WTC11 (cell line): ENCODE data around the gene GAK. TPM values are rescaled to one million over a fixed set of nuclear protein-coding genes. Genes with fewer than 3 reads are reported as not detected.
A peak's percentile ranks its signal among the peaks of the same experiment; 100 is the strongest.
"Not testable (repeated sequence)": the region's sequence is repeated elsewhere in the genome, so short reads cannot be mapped to it uniquely, and the experiment has no call there.

ENCODE experiments used
- ATAC-seq: fragments of 200-7000 bp; cut with Tn5 transposase; 2 replicates; pipeline ENCODE4 v1.10.0; 2021; ENCODE audit warnings: mild to moderate bottlenecking, moderate library complexity
- CTCF ChIA-PET: fragments of 300-600 bp; sonication (Branson Sonifier 250); formaldehyde crosslinking; loops from one replicate; lab custom pipeline; 2021; ENCODE audit warnings: antibody characterized with exemption; lab: Charles Lee
- POLR2A ChIA-PET: fragments of 350-600 bp; sonication (Branson Sonifier 250); formaldehyde crosslinking; loops from one replicate; lab custom pipeline; 2021; ENCODE audit warnings: antibody characterized with exemption; lab: Charles Lee
- DNase-seq: peaks from one replicate; pipeline ENCODE4 v3.0.0; 2021; ENCODE audit warnings: low spot score
- H3K27ac Mint-ChIP-seq: 2 replicates; pipeline ENCODE4 v1.8.0; 2021; ENCODE audit warnings: mixed read lengths
- H3K27me3 Mint-ChIP-seq: 2 replicates; pipeline ENCODE4 v1.8.0; 2021; ENCODE audit warnings: low read depth, mild to moderate bottlenecking, moderate library complexity, mixed read lengths
- H3K36me3 Mint-ChIP-seq: 2 replicates; pipeline ENCODE4 v1.8.0; 2021; ENCODE audit warnings: mixed read lengths
- H3K4me1 Mint-ChIP-seq: 2 replicates; pipeline ENCODE4 v1.8.0; 2022; ENCODE audit warnings: mixed read lengths
- H3K4me3 Mint-ChIP-seq: 2 replicates; pipeline ENCODE4 v1.8.0; 2021; ENCODE audit warnings: mild to moderate bottlenecking, moderate library complexity, mixed read lengths
- H3K9me3 Mint-ChIP-seq: 2 replicates; pipeline ENCODE4 v1.8.0; 2021; ENCODE audit warnings: mixed read lengths
- CBFB ChIP-seq: sonication (generic); formaldehyde crosslinking; IDR thresholded peaks from 2 replicates; pipeline ENCODE4 v1.8.1; 2022; ENCODE audit warnings: mild to moderate bottlenecking, low read depth, missing genetic modification reagents
- CREB1 ChIP-seq: sonication (generic); formaldehyde crosslinking; IDR thresholded peaks from 2 replicates; pipeline ENCODE4 v1.8.0; 2023; ENCODE audit warnings: mild to moderate bottlenecking, missing genetic modification reagents
- ETV6 ChIP-seq: sonication (generic); formaldehyde crosslinking; IDR thresholded peaks from 2 replicates; pipeline ENCODE4 v1.8.1; 2022; ENCODE audit warnings: mild to moderate bottlenecking, missing genetic modification reagents
- FOXP4 ChIP-seq: sonication (generic); formaldehyde crosslinking; IDR thresholded peaks from 2 replicates; pipeline ENCODE4 v1.8.0; 2022; ENCODE audit warnings: mild to moderate bottlenecking, missing genetic modification reagents
- PRRX2 ChIP-seq: fragments of 250-450 bp; sonication (Bioruptor Pico); IDR thresholded peaks from 2 replicates; pipeline ENCODE4 v1.8.0; 2021; ENCODE audit warnings: mild to moderate bottlenecking
- RELA ChIP-seq: sonication (generic); formaldehyde crosslinking; IDR thresholded peaks from 2 replicates; pipeline ENCODE4 v1.8.1; 2022; ENCODE audit warnings: missing genetic modification reagents, mild to moderate bottlenecking, borderline replicate concordance
- SMAD3 ChIP-seq: sonication (generic); formaldehyde crosslinking; IDR thresholded peaks from 2 replicates; pipeline ENCODE4 v1.8.0; 2022; ENCODE audit warnings: missing genetic modification reagents, mild to moderate bottlenecking, borderline replicate concordance
- STAT6 ChIP-seq: sonication (generic); formaldehyde crosslinking; conservative IDR thresholded peaks from 2 replicates; pipeline ENCODE4 v1.8.1; 2023; ENCODE audit warnings: mild to moderate bottlenecking, low read depth, missing genetic modification reagents, moderate library complexity
- TP53 ChIP-seq: sonication (generic); formaldehyde crosslinking; IDR thresholded peaks from 2 replicates; pipeline ENCODE4 v1.8.1; 2023; ENCODE audit warnings: mild to moderate bottlenecking, missing genetic modification reagents
- ZNF121 ChIP-seq: sonication (generic); formaldehyde crosslinking; IDR thresholded peaks from 2 replicates; pipeline ENCODE4 v1.8.0; 2023; ENCODE audit warnings: missing genetic modification reagents
- ZNF232 ChIP-seq: sonication (generic); formaldehyde crosslinking; IDR thresholded peaks from 2 replicates; pipeline ENCODE4 v1.8.0; 2022; ENCODE audit warnings: mild to moderate bottlenecking, missing genetic modification reagents
- ZNF263 ChIP-seq: sonication (generic); formaldehyde crosslinking; IDR thresholded peaks from 2 replicates; pipeline ENCODE4 v1.8.1; 2022; ENCODE audit warnings: low read depth, mild to moderate bottlenecking, moderate library complexity, missing genetic modification reagents
- ZNF317 ChIP-seq: sonication (generic); formaldehyde crosslinking; IDR thresholded peaks from 2 replicates; pipeline ENCODE4 v1.8.1; 2023; ENCODE audit warnings: low read depth, mild to moderate bottlenecking, moderate library complexity, missing genetic modification reagents, borderline replicate concordance
- ZNF396 ChIP-seq: fragments of 250-450 bp; sonication (Bioruptor Pico); IDR thresholded peaks from 2 replicates; pipeline ENCODE4 v1.8.0; 2021; ENCODE audit warnings: mild to moderate bottlenecking, moderate library complexity, borderline replicate concordance
- total RNA-seq: library from RNA; stranded (reverse); gene quantifications from 3 replicates; pipeline ENCODE4 v1.2.3, GENCODE V29; 2021
- TF ChIP-seq, protein P1 (sequence below): sonication (generic); formaldehyde crosslinking; IDR thresholded peaks from 2 replicates; pipeline ENCODE4 v1.8.1; 2023; ENCODE audit warnings: mild to moderate bottlenecking, missing genetic modification reagents, moderate library complexity
- TF ChIP-seq, protein P2 (sequence below): sonication (generic); formaldehyde crosslinking; conservative IDR thresholded peaks from 2 replicates; pipeline ENCODE4 v1.8.1; 2022; ENCODE audit warnings: mild to moderate bottlenecking, missing genetic modification reagents
- TF ChIP-seq, protein P3 (sequence below): sonication (generic); formaldehyde crosslinking; IDR thresholded peaks from 2 replicates; pipeline ENCODE4 v1.8.0; 2023; ENCODE audit warnings: missing genetic modification reagents

The GAK gene
- total RNA-seq, 1 experiment from 2014 or later, result 121 TPM

DNA sequence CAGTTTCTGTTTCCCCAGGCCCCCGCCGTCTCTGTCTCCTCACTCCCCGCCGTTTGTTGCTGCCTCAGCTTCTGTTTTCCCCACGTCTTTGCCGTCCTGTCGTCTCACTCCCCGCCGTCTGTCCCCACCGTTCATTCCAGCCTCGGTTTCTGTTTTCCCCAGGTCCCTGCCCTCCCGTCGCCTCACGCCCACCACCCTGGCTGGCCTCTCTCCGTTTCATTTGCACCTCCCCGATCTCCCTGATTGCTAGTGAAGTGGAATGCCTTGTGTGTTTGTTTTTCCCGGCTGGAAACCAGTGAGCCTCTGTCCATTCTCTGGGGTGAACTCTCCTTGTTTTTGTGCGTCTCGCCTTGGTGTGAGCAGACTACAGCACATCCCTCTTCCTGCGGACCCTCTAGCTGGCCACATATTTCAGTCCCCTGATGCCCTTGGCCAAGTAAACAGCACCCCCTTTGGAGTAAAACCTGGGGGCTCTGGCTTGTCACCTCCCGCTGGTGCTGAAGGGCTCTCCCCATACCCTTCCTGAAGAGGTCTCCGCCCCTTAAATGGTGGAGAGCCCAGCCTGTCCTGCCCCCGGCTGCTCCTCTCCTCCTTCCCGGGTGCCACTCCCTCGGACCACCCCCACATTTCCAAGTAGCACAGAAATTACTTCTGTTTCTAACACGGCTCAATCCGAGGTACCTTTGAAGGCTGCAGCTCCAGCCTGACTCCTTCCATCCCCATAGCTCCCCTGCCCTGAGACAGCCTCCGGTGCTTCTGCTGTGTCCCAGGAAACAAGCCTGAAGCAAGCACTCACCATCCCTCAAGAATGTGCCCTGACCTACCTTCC is 13.4 kb upstream of the GAK start (continued):
- no peak for TF ChIP-seq STAT6 (CRISPR knock-in tag)

DNA sequence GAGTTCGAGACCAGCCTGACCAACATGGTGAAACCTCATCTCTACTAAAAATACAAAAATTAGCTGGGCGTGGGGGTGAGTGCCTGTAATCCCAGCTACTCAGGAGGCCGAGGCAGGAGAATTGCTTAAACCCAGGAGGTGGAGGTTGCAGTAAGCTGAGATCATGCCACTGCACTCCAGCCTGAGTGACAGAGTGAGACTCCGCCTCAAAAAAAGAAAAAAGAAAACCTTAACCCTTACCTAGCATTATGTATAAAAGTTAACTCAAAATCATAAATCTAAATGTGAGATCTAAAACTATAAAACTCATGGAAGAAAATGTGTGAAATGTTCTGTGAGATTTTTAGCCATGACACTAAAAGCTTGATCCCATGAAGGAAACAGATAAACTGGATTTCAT is 7.4 kb upstream of the GAK start:
- POLR2A ChIA-PET, result not testable (repeated sequence)

GRCh38 chr4:932713-933070 is 576 bp upstream of the GAK start:
- DNase-seq, result no peak
- H3K27ac Mint-ChIP-seq, result peak overlapping the region; percentile 91
- no peak for TF ChIP-seq SMAD3 (CRISPR knock-in tag)
- TF ChIP-seq CBFB, result 0 out of 2 replicates have a peak, but pooled peaks have one; percentile 4
- 0 out of 2 replicates have a peak, but pooled peaks have one; percentile 7 for TF ChIP-seq CREB1
- TF ChIP-seq, all 79 proteins: peak for 2
- no peaks in the 10 kb centered on the region for H3K36me3 Mint-ChIP-seq
- no peaks in the 10 kb centered on the region for H3K9me3 Mint-ChIP-seq
- peaks cover 20% of the 10 kb centered on the region for H3K4me1 Mint-ChIP-seq
- peak overlapping the region; percentile 96 for H3K4me3 Mint-ChIP-seq
- peak; percentile 10 for ATAC-seq
- CTCF ChIA-PET, result interaction anchor here (0.9 to 2.1 kb wide), 6 partner anchors 13 to 190 kb away, joined by 4 to 6 read pairs (median 4); no protein-coding TSS in a partner anchor
- H3K27me3 Mint-ChIP-seq, result no peaks in the 10 kb centered on the region
- POLR2A ChIA-PET, result interaction anchor here (1.5 kb wide), 1 partner anchor 16 kb away, joined by 5 read pairs; no protein-coding TSS in a partner anchor

More for the DNA sequence above, 7.4 kb upstream of the GAK start:
- H3K4me1 Mint-ChIP-seq, H3K27me3 Mint-ChIP-seq, H3K4me3 Mint-ChIP-seq, DNase-seq, H3K27ac Mint-ChIP-seq, ATAC-seq, H3K36me3 Mint-ChIP-seq, CTCF ChIA-PET, H3K9me3 Mint-ChIP-seq: not testable (repeated sequence)

DNA sequence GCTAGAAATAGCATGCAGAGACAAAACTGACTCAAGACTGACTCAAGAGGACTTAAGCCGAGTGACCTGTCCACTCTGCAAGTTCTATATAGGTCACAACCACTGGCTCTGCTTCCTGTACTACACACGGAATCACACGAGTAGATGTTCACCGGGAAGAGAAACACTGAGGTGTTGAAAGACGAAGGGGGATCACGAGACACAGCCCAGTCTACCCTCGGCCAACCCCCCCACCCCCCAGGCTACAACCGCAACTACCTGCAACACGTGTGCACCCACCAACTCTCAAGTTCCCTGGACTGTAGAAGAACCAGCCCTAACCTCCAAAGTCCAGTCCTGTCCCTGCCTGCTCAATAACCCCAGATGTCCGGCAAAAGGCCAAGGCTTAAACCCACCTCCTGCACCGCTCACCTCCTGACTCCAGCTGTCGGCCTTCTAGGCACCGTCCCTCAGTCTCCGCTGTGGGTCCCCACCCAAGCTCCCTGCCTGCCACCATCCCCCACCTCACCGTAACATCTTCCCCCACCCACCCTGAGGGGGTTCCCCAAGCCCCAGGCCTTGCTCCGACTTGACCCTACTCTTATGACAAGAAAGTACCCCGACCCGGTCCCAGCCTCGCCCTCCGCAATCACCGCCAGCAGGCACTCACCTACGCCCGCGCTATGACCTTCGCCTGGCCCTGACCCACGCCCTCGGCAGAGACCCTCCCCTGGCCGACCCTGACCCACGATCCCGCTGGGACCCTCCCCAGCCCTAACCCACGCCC is 739 bp downstream of the GAK start:
- POLR2A ChIA-PET, result interaction anchor here (1.5 kb wide), 1 partner anchor 17 kb away, joined by 5 read pairs; no protein-coding TSS in a partner anchor
- DNase-seq (no peak), ATAC-seq (no peak)
- no peaks in the 10 kb centered on the region for H3K27me3 Mint-ChIP-seq
- CTCF ChIA-PET, result interaction anchor here (0.6 to 2.1 kb wide), 6 partner anchors 19 to 248 kb away, joined by 3 to 6 read pairs (median 4); no protein-coding TSS in a partner anchor
- H3K4me1 Mint-ChIP-seq, result peaks cover 21% of the 10 kb centered on the region
- TF ChIP-seq, protein P1, sequence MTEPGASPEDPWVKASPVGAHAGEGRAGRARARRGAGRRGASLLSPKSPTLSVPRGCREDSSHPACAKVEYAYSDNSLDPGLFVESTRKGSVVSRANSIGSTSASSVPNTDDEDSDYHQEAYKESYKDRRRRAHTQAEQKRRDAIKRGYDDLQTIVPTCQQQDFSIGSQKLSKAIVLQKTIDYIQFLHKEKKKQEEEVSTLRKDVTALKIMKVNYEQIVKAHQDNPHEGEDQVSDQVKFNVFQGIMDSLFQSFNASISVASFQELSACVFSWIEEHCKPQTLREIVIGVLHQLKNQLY (CRISPR knock-in tag), result no peak
- TF ChIP-seq PRRX2 (no peak), TP53 (CRISPR knock-in tag) (no peak), ETV6 (no peak), ZNF232 (no peak)
- TF ChIP-seq, protein P2, sequence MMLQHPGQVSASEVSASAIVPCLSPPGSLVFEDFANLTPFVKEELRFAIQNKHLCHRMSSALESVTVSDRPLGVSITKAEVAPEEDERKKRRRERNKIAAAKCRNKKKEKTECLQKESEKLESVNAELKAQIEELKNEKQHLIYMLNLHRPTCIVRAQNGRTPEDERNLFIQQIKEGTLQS (CRISPR knock-in tag), result no peak
- peak overlapping the region; percentile 74 for H3K27ac Mint-ChIP-seq
- H3K4me3 Mint-ChIP-seq, result peak overlapping the region; percentile 96
- H3K36me3 Mint-ChIP-seq, result no peaks in the 10 kb centered on the region
- H3K9me3 Mint-ChIP-seq, result no peaks in the 10 kb centered on the region

DNA sequence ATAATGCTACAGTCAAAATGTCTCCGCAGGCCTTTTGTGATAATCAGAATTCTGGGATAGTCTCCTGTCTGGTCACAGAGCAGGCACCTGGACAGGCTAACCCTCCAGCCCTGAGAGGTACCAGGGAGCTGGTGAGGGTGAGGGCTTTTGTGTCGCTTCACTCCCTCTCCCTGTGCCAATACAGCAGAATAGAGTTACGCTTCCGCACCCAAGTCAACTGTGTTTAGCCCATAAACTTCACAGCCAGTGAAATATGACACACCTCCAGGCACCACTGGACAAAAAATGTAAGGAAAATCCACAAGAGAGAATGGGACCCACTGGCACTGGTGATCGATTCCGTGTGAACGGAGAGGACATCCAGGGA is 1.3 kb downstream of the GAK start:
- ChIA-PET POLR2A (no interaction called here), CTCF (interaction anchor here (1.9 to 2.1 kb wide), 2 partner anchors 18 to 32 kb away, joined by 5 to 6 read pairs; no protein-coding TSS in a partner anchor)
- peak overlapping the region; percentile 24; the same call in 1 of the 2 replicates for H3K27ac Mint-ChIP-seq
- ATAC-seq, result no peak
- H3K4me1 Mint-ChIP-seq, result peaks cover 23% of the 10 kb centered on the region
- H3K27me3 Mint-ChIP-seq, result no peaks in the 10 kb centered on the region
- DNase-seq, result no peak
- no peaks in the 10 kb centered on the region for H3K36me3 Mint-ChIP-seq
- H3K4me3 Mint-ChIP-seq, result peak overlapping the region; percentile 96
- no peaks in the 10 kb centered on the region for H3K9me3 Mint-ChIP-seq
- no peak for TF ChIP-seq RELA (CRISPR knock-in tag)
- TF ChIP-seq, protein P3, sequence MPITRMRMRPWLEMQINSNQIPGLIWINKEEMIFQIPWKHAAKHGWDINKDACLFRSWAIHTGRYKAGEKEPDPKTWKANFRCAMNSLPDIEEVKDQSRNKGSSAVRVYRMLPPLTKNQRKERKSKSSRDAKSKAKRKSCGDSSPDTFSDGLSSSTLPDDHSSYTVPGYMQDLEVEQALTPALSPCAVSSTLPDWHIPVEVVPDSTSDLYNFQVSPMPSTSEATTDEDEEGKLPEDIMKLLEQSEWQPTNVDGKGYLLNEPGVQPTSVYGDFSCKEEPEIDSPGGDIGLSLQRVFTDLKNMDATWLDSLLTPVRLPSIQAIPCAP (CRISPR knock-in tag), result no peak
- no peak for TF ChIP-seq ZNF263
- TF ChIP-seq ZNF396 (CRISPR knock-in tag), result no peak
- TF ChIP-seq FOXP4 (CRISPR knock-in tag), result no peak
- TF ChIP-seq ZNF317 (CRISPR knock-in tag), result no peak
- no peak for TF ChIP-seq ZNF121
